ENCODE data around the gene RALGAPB.
"Not testable (repeated sequence)": the region's sequence is repeated elsewhere in the genome, so short reads cannot be mapped to it uniquely, and the experiment has no call there.

RALGAPB gene

DNA sequence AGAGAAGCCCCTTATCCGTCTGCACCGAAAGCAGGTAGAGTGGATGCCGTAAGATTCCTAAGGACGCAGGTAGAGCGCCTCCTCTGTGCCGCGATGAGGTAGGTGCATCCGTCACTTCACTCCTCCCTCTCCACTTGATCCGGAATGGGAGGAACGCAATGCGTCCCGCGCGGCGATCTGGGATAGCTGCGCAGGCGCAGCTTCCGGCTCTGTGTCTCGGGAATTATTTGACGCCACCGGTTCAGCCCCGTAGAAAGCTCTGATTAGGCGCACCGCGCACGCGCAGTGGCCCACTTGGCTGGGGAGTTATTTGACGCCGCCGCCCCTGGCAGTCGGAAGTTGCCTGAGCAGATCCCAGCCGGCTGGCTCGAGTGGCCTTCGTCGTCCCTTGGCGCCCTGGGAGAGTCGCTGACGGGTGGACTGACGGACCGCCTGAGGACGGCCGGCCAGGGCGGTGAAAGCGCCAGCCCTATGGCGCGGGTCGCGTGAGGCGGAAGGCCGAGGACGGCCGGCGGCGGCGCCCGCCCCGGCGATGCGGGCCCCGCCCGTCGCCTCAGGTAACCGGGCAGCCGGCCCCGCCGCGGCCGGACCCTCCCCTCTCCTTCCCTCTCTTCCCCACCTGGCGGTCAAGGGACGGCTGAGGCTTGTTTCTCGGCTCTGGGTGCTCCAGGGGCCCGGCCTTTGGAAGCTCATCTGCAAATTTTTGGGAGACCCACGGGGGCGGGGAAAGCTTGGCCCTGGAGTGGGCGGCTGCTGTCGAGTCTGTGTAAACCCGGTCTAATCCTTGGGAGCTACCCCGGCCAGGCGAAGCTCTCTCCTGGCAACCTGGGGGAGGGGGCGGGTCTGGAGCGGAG lies at the start of gene RALGAPB:
Gene RALGAPB (plus strand): TSS at position 331 of the 854 bp plus-strand sequence. CDS start 15,590 bp downstream, outside the sequence.
- peak; percentile 95 for DNase-seq

DNA sequence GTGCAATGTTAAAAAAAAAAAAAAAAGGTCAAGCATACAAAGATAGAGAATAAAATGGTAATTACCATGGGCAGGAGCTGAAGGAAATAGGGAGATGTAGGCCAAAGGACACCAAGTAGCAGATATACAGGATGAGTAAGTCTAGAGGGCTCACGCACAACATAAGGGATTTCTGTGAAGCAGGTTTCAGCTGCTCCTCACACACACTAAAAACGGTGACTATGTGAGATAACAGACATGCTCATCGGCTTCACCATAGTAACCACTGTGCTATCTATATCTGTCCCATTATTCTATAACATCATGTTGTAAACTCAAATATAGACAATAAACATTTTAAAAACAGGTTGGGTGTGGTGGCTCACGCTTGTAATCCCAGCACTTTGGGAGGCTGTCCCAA lies 49.1 kb upstream of the RALGAPB start:
- no peak for DNase-seq

DNA sequence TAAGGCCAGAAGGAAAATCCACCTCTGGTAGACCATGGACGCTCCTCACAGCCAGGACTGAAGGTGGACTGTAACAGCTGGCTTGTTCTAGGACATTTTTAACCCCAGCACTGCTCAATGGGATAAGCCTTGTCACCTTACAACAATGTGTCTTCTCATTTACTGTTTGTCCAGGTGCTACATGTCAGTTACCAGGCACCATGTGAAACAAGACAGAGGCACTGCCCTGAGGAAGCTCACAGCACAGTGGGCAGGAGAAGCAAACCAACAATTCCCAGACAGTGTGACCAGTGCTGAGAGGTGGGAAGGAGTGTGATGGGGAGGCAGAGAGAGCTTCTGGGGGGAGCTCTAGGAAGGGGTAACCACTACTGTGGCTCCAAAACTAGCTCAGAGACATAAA lies 48.2 kb upstream of the RALGAPB start:
- DNase-seq: no peak

DNA sequence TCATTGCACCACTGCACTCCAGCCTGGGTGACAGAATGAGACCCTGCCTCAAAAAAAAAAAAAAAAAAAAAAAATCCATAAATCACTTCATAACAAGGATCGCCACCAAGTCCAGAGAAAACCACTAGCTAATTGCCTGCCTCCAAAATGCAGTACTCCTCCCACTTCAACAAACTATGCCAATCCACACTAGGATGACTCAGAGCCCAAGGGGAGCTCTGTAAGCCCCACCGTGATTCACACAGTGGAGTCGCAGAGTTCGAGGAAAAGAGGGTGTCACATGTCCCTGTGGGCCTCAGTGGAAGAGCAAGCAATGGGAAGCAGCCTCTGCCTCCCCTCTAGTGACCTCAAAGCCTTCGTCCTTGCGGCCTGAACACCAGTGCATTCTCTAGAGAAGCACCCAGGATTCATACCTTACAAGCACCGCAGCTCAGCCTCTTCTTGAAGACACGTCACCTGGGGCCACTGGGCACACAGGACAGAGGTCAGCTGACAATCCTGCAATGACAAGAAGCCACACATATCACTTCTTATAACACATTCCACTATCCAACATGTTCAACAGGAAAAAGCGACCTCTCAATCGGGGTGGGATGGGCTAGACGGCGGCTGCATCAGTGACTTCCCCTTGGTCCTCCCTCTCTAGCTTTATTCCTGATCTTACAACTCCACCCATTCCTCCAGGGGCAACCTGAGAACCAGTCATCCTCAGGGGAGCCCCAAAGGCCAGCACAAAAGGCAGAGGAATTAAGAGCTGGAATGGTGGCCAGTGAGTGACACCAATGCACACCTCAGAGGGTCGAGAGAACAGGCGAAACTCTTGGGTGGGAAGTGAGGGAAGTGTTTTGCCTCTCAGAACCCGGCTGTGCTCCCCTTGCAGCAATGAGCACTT lies 46.4 kb upstream of the RALGAPB start:
- no peak for DNase-seq

DNA sequence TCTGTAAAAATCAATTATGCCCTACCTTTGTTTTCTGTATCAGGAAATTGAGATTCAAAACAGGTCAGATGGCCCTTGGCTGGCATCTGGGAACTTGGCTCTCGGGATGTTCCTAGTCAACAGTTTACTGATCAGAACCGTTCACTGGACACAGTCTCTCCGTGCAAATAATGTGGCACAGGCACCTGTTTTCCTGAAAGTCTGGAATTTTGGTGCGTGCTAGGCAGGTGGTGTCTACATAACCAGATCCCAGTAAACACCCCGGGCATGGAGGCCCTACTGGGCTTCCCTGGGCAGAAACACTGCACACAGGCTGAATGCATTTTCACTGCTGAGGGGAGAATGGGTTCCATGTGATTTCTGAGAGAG lies 45.0 kb upstream of the RALGAPB start:
- DNase-seq: no peak

DNA sequence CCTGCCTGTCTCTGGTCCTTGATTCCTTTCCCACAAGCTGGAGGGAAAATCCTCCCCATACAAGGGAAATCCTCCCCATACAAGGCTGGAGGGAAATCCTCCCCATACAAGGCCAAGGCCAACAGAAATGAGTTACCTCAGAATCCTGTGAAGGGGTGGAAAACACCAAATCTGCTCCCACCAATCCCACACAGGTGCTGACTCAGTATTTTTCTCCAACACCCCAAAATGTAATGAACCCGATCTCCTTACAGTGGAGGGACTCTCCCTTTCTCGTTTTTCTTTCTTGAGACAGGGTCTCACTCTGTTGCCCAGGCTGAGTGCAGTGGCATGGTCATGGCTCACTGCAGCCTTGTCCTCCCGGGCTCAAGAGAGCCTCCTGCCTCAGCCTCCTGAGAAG lies 43.8 kb upstream of the RALGAPB start:
- no peak for DNase-seq

DNA sequence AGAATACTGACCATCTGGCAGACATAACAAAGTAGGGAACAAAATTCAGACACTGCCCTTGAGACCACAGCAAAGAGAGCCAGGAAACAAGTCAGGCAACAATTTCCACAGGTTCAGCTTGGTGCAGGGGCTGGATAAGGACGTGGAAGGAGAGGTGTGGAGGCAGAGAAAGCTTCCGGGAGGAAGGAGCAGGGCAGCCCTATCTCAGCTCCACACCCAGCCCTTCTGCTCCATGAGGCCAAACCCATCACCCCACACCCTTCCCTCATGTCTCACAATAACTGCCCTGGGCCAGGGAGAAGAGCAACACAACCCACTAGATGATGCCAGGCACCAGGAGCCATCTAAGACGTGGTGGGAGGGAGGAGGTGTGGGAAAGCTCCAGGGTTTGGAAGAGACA lies 43.3 kb upstream of the RALGAPB start:
- DNase-seq: no peak

DNA sequence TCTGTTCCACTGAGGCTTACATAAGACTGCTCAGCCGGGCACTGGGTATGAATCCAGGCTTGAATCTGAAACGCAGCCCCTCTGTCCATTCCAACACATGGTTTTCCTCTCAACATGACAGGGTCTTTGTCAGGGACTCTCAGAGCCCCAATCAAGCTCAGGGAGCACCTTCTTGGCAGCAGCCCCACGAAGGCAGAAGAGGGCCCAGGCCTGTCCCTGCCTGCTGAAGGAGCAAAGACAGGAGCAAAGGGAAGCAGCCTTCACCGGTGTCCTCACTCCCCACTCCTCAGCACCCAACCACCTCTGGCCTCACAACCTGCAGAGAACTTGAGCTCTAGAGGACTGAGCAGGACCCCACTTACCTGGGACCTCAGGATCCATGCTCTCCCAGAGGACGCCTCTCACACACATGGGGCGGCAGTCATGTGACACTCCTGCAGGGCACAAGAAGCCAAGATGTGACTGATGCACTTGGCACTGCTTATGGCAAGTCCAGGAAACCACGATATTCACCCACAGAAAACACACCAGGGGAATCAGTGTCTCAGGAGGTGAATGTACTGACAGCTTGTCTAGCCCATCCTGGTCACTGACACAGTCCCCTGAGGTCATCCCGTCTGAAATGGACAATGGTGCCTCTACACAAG lies 41.8 kb upstream of the RALGAPB start:
- no peak for DNase-seq

DNA sequence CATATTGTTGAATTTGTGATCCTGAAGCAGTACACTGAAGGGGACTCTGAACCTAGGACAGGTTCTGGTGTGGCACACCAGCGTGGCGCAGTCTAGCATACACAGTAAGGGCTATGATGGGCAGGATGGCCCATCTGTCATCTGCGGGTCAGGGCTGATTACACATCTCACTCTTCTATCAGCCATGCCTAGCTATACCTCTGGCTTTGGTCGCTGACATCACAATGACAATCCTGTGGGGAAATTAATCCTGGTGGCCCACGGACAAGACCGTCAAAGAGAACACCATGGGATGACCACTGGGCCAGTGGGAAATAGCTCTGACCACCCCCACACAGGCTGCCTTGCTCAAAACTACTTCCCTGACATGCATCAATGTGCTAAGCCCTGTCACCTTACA lies 40.4 kb upstream of the RALGAPB start:
- DNase-seq: no peak

DNA sequence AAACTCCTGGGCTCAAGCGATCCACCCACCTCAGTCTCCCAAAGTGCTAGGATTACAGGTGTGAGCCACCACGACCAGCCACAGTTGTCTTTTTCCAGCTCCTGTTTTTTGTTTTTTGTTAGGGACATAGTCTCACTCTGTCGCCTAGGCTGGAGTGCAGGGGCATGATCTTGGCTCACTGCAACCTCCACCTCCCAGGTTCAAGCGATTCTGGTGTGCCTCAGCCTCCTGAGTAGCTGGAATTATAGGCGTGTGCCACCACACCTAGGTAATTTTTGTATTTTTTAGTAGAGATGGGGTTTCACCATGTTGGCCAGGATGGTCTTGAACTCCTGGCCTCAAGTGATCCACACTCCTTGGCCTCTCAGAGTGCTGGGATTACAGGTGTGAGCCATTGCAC lies 39.8 kb upstream of the RALGAPB start:
- not testable (repeated sequence) for DNase-seq

DNA sequence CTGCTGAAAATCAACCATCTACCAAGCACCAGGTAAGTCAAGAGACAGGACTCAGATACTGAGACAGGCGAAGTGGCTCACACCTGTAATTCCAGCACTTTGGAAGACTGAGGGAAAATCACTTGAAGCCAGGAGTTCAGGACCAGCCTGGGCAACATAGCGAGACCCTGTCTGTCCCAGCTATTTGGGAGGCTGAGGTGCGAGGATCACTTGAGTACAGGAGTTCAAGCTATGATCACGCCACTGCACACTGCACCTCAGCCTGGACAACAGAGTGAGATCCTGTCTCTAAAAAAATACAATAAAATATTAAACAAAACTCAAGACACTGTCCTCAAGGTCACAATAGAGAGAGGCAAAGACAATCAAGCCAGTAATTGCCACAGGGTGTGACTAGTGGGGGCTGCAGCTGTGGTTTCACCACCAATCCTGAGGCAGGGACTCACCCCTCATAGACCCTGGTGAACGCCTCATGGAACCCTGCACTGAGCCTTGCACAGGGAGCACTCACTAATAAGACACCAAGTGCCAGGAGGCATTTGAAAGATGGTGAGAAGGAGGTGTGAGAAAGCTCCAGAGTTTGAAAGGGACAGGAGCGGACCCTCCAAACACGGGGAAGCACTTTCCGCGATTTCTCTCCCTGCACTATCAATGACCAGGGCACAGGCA lies 39.2 kb upstream of the RALGAPB start:
- DNase-seq: no peak

DNA sequence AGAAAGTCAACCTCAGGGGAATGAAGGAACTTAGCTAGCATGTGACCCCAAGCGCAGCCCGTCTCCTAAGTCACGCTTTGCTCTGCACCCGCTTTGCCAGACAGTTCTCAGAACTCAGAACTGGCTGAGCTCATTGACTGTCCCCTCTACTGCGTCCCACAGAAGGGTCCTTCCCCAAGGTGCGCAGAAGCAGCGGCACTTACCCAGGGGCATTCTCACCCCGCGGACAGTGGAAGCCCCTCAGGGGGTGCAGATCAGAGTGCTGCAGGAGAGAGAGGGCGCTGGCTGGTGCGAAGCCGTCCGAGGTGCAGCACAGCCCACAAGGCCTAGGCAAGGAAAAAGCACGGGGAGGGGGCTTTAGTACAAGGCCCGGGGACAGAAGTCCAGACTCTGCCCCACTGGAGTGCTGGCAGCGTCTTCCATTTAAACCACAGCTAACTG lies 38.3 kb upstream of the RALGAPB start:
- DNase-seq: no peak

DNA sequence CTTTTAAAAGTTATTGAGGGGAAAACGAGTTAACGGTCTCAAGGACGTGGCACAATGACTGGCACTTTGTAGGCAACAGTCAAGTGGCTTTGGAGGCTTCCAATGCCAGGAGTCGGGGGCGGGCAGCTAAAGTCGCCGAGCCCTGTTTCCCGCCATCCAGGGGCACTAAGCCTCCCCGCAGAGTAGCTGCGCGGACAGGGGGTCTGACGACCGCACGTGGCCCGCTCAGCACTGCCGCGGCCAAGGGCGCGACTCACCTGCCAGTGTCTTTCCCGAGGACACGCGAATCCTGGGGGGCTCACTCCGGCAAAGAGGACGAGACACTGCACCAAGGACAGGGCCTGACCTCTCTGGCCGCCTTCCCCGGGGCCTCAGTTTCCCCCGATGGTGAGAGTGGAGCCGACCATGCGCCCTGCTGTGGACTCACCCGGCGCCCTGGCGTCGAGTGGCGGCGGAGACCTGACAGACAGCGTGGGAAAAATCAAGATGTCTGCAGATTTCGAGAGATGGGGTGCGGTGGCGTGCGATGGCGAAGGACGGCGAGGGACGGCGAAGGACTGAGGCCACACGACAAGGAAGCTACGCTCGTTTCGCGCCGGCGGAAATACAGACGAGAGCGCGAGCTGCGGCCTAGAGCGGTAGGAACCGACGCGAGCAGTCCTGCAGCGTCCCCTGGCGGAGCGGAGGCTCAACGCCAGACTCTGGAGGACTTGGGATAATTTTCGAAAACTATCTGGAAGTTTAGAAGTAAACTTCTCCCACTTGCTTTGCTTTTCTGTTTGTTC lies 37.7 kb upstream of the RALGAPB start, which contains the start of gene SNHG17:
Gene SNHG17 (minus strand): TSS at position 559 of the 785 bp plus-strand sequence.
- DNase-seq: peak; percentile 86

DNA sequence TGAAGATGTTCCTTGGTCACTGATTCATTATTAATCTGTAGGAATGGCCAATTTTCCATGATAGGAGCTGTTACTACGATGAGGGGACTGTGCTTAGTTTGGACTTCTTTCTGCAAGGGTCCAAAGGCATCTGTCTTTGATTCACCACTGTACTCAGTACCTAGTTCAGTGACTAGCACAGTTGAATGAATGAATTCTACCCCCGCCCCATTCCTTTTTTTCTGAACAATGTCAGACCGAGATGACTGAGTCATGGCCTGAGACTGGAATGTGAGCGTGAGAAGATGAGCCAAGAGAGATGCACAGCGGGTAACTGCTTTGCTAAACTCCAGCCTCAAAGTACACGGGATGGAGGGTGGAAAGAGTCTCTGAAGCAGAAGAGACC lies 37.1 kb upstream of the RALGAPB start:
- DNase-seq: no peak

DNA sequence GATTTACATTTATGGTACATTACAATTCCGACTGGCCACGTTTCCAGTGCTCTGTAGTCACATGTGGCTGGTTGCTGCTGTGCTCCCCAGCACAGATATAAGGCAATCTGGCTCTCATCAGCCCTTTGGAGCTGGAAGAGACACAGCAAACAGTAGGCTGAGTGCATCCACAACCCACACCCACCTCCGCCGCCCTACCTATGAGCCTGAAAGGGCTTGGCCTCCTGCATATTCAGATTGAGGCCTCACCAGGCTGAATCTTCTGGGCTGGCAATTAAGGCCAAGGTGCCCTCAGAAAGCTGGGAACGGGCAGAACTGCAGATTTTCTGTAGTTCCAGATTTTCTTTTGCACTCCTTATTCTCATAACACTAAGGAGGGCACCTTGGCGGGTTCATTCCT lies 34.8 kb upstream of the RALGAPB start:
- no peak for DNase-seq

DNA sequence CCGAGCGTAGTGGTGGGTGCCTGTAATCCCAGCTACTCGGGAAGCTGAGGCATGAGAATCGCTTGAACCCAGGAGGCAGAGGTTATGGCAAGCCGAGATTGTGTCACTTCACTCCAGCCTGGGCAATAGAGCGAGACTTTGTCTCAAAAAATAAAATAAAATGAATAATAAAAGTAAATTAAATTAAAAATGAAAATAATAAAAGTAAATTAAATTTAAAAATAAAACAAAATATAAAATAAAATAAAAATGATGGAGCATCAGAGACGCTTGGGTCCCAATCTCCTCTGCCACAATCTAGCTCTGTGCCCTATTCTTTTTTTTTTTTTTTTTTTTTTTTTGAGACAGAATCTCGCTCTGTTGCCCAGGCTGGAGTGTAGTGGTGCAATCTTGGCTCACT lies 31.5 kb upstream of the RALGAPB start:
- DNase-seq: not testable (repeated sequence)

DNA sequence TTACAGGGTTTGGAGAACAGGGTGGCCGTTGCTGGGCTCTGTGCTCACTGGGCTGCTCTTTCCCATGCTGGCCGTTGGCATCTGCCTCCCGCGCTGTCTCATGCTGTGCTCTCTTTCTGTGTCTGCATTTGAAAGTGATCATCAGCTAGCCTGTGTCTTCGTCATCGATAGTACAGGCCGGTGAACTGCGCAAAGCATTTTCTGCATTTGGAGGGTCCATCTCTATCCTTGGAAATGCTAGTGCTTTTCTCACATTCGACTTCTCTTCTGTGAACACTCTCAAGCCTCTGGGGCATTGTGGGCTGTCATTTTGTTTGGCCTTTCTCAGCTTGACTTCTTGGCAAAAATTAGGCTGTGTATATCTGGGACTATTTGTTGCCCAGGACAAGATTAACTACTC lies 30.7 kb upstream of the RALGAPB start:
- DNase-seq: no peak

DNA sequence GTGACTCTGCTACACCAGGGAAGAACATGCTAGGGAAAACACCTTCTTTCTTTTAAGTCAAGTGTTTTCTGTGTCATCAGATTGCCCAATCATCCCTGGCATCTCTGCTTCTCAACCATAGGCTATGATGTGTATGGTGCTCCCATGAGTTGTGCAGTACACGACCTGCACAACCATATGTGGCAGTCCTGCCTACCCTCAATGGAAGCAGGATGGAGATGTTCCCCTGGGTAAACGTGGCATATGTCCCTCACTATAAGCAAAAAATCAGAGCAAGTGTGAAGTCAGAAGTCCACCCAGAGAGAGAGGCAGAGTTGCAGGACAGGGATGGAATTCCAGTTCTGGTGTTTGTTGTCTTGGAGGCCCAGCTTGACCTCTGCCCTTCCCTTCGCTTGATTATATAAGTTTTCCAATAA lies 27.3 kb upstream of the RALGAPB start:
- no peak for DNase-seq

DNA sequence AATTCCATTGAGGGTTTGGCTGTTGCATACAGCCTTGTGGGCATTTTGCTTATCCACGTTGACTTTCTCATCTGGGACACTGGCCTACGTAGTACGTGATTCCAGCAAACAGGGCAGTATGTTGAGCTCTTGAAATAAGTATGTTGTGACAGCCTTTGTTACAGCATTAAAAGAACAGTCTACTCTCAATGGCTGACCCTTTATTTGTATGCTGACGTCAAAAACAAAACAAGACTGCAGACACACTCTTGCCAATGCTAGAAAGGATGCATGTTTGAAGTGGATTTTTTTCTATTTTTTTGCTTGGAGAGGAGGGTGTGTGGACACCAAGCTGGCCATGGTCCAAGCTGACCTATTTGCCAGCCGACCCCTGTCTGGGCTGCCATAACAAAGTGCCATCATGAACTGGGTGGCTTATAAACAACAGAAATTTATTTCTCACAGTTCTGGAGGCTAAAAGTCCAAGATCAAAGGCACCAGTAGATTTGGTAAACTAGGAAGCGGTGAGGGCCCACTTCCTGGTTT lies 26.7 kb upstream of the RALGAPB start:
- no peak for DNase-seq

DNA sequence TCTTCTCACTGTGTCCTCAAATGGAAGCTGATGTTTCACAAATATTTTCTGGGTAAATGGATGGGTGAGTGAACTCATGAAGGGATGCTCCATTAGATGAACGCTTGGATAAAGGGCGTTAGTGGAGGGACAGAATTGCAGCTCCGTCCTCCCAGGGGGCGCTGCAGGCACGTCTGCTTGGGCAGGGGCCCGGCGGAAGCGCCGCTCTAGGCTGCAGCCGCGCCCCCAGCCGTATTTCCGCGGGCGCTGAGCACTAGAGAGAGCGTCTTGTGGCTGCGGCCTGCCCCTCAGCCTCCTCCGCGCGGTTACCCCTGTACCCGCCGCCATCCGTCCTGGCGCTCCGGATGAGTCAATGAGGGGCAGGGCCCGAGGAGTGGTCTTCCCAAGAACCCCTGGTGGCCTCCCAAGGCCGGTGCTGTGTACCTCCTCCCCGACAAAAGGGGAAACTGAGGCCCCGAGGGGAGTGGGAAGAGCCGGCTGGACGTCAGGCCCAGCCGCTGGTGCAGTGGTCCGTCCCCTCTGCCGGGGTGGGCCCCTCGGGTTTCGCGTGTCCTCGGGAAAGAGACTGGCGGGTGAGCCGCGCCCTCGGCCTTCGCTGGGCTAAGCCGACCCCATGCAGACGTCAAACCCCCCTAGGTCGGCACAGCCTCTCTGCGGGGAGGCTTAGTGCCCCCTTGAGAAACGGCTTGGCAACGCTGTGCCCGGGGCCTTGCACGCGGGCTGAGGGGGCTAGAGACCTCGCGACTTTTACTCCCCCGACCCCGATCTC lies 26.0 kb upstream of the RALGAPB start:
- peak; percentile 85 for DNase-seq

DNA sequence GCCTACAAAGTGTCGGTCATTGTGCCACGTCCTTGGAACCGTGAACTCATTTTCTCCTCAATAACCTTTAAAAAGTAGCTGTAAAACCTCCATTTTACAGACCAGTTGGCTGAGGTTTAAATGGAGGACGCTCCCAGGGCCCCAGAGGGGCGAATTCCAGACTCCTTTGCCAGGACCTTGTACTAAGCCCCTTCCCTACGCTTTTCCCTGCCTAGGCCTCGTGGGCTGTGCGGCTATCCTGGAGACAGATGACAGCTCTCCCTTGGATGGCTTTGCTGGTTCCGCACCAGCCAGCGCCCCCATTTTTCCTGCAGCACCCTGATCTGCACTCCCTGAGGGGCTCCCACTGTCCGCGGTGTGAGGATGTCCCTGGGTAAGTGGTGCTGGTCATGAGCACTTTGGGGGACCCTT lies 25.4 kb upstream of the RALGAPB start:
- DNase-seq: no peak

Data from NCI-H446 treated with DMSO at 0.1 percent for 48 hours (cell line).